ENCODE results near the gene MAPK8. TPM values are rescaled to one million over a fixed set of nuclear protein-coding genes. Genes with fewer than 3 reads are reported as not detected.

MAPK8 gene
- total and polyA plus RNA-seq, 9 of the 15 experiments (the other 6 are each of a cell fraction or from before 2014, with no cell fraction given) = 6.4 to 159 (median 71.0) TPM

GRCh38 chr10:48404646-48405045 is 98.2 kb downstream of the MAPK8 start:
- CTCF ChIA-PET (ENCODE audit: low intra/inter-chr PET ratio) = no interaction called here
- no peak overlapping the region for H2AFZ ChIP-seq (ENCODE audit: low read depth, low read length)
- no peaks in the 10 kb centered on the region for H4K20me1 ChIP-seq (replicated peaks; ENCODE audit: control insufficient read depth, insufficient read depth, low read length)
- BruUV-seq (replicated peaks) = no TSS peak
- no peak for FAIRE-seq
- no peaks in the 10 kb centered on the region for H3K9me3 ChIP-seq (replicated peaks; ENCODE audit: control insufficient read depth, insufficient read depth, low read depth, low read length)
- peaks cover 24% of the 10 kb centered on the region; the same call in 2 of the 3 replicates for H3K36me3 ChIP-seq (ENCODE audit: control insufficient read depth, insufficient read depth, low read length)
- no peak overlapping the region for H3K4me2 ChIP-seq (ENCODE audit: insufficient read depth, low read length)
- H3K4me1 ChIP-seq (replicated peaks in 1 of 2; ENCODE audit: control insufficient read depth in 2 of 2, insufficient read depth in 2 of 2, low read length in 2 of 2) = peaks cover 3 to 25% of the 10 kb centered on the region in 2 experiments
- in situ Hi-C loops (cut with MboI) (no loop called here), intact Hi-C loops (cut with micrococcal nuclease) (no loop called here)
- no peak overlapping the region for H3K9ac ChIP-seq (ENCODE audit: insufficient read depth in 1 of 2, low read depth in 2 of 2, low read length in 2 of 2)
- H3K27me3 ChIP-seq (ENCODE audit: control insufficient read depth in 2 of 2, insufficient read depth in 2 of 2, low read length in 2 of 2) = no peaks in the 10 kb centered on the region
- POLR2A ChIA-PET = interaction anchor here (1.3 to 1.4 kb wide), 2 partner anchors 8 to 21 kb away, joined by 3 to 4 read pairs; no protein-coding TSS in a partner anchor
- no peak overlapping the region for H3K27ac ChIP-seq (ENCODE audit: extremely low read depth, low read depth, low read length)
- 0 out of 2 replicates have a peak, but pooled peaks have one; percentile 31 for TF ChIP-seq CEBPB (tag; IDR thresholded peaks at IDR 0.05)
- 0 out of 2 replicates have a peak, but pooled peaks have one; percentile 24 for TF ChIP-seq NFIC (IDR thresholded peaks at IDR 0.05)
- TF ChIP-seq CEBPG (CRISPR knock-in tag; IDR thresholded peaks at IDR 0.05) = no peak
- peak; percentile 16 to 28; a peak in 1 of 4 replicates for TF ChIP-seq CEBPG (tag; conservative IDR thresholded peaks at IDR 0.05 in 1 of 2, IDR thresholded peaks at IDR 0.05 in 1 of 2)
- TF ChIP-seq HOMEZ (CRISPR knock-in tag; IDR thresholded peaks at IDR 0.05) = no peak
- H3K79me2 ChIP-seq (ENCODE audit: control insufficient read depth, insufficient read depth, low read length) = peaks cover 13% of the 10 kb centered on the region
- ATAC-seq = no peak
- no peak for DNase-seq (ENCODE audit: extremely low read depth in 1 of 4, low spot score in 3 of 4)
- no peak overlapping the region for H3K4me3 ChIP-seq
- no peaks in the 10 kb centered on the region for H3K9me1 ChIP-seq (ENCODE audit: control insufficient read depth, insufficient read depth, low read length)
- 90% methylated on average over 4 of the region's 4 CpGs for WGBS (ENCODE audit: insufficient coverage, low coverage, missing lambda C conversion rate)

Measured in K562 (cell line).